Large intestine (tissue), 3 donors: ENCODE measurements around the gene NMRK2. TPM values are rescaled to one million over a fixed set of nuclear protein-coding genes. Genes with fewer than 3 reads are reported as not detected.
"Not testable (repeated sequence)": the region's sequence is repeated elsewhere in the genome, so short reads cannot be mapped to it uniquely, and the experiment has no call there.

Experiments
- DNase-seq, 2 donors: peaks; one replicate each; pipeline versions ENCODE4 v3.0.0 to v3.0.0-alpha.2; 2013
- H3K27ac ChIP-seq: one replicate; pipeline ENCODE4 v1.5.1; 2013; ENCODE audit warnings: low read length
- H3K27me3 ChIP-seq: 2 replicates; pipeline ENCODE4 v1.6.1; 2013; ENCODE audit warnings: low read length; ENCODE audit not compliant: control insufficient read depth, insufficient read depth
- H3K36me3 ChIP-seq: 2 replicates; pipeline ENCODE4 v1.6.1; 2013; ENCODE audit warnings: low read length; ENCODE audit not compliant: control insufficient read depth, insufficient read depth
- H3K4me1 ChIP-seq: one replicate; pipeline ENCODE4 v1.6.1; 2013; ENCODE audit warnings: low read length; ENCODE audit not compliant: control insufficient read depth, insufficient read depth
- H3K4me3 ChIP-seq: one replicate; pipeline ENCODE4 v1.5.1; 2013; ENCODE audit warnings: low read length
- H3K9me3 ChIP-seq: one replicate; pipeline ENCODE4 v1.6.1; 2013; ENCODE audit warnings: mild to moderate bottlenecking, low read depth, low read length, moderate library complexity; ENCODE audit not compliant: control insufficient read depth
- WGBS: methylation state at CpG from one replicate; pipeline ENCODE4 v1.1.5; 2013; ENCODE audit warnings: low lambda C conversion rate; ENCODE audit not compliant: insufficient coverage; 5-methylcytosine and 5-hydroxymethylcytosine counted together
- polyA plus RNA-seq: library from polyadenylated mRNA; unstranded; fragments of 120-200 nt; gene quantifications from one replicate; pipeline ENCODE4 v1.2.1, GENCODE V29; 2013

The NMRK2 gene
- polyA plus RNA-seq, 1 donor, result 0.43 TPM

DNA sequence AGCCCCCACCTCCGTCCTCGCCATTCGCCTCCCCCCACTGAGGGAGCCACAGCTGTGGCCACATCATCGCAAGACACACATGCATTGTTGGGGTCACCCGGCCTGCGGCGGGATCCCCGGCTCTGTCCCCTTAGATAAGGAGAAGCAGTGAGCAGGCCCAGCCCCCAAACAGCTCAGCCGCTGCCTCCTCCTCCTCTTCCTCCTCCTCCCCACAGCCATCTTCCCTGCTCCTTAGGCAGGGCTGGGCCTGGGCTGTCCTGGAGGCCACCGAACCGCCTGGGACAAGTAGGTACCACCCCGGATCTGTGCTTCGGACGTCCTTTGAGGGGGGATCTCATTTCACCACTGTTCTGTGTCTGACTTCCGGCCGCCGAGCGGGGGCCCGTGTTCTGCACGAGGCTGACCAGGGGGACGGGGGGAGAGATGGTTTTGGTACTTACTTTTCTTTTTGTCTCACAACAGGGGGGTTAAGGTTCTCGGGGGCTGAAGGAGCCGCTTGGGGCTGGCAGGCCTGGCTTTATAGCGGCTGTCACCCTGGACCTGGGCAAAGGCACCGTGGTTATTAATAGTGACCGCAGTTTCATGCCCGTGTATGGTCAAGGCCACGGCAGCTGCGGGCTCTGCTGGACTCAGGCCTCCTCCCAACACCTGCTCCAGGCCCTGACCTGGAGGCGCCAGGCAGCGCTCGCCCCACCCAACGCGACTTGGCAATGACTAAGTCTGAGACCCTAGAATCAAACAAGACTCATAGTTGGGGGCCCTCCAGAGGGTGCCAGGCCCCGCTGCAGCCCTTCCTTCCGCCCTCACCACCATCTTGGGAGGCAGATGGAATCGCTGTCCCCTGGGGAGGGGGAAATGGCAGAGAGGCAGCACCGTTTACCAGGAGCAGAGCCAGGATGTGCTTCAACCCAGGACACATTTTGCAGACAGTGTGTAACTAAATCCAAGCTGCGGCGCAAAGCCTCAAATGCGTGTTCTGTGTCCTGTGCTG lies 18.3 kb downstream of the NMRK2 start:
- Histone ChIP-seq H3K27me3 (no peaks in the 10 kb centered on the region), H3K27ac (peak overlapping the region; percentile 17), H3K4me3 (no peak overlapping the region), H3K4me1 (no peaks in the 10 kb centered on the region), H3K9me3 (no peaks in the 10 kb centered on the region), H3K36me3 (peaks cover 5% of the 10 kb centered on the region)
- DNase-seq, result no peak
- WGBS, result no CpG with 5 or more reads among the region's 41 CpGs

DNA sequence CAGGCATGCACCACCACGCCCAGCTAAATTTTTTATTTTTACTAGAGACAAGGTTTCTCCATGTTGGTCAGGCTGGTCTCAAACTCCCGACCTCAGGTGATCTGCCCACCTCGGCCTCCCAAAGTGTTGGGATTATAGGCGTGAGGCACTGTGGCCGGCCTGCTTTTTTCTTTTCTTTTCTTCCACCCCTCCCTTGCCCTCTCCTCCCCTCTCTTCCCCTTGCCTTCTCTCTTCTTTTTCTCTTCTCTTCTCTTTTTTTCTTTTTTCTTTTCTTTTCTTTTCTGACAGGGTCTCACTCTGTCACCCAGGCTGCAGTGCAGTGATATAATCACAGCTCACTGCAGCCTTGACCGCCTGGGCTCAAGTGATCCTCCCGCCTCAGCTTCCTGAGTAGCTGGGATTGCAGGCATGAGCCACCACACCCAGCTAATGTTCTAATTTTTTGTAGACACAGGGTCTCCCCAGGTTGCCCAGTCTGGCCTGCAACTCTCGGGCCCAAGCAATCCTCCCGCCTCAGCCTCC lies 19.9 kb downstream of the NMRK2 start:
- peaks cover 12% of the 10 kb centered on the region for H3K36me3 ChIP-seq
- not testable (repeated sequence) for H3K27me3 ChIP-seq, H3K27ac ChIP-seq, H3K4me3 ChIP-seq, H3K9me3 ChIP-seq, DNase-seq, H3K4me1 ChIP-seq
- WGBS, result 97% methylated on average over 5 of the region's 9 CpGs

DNA sequence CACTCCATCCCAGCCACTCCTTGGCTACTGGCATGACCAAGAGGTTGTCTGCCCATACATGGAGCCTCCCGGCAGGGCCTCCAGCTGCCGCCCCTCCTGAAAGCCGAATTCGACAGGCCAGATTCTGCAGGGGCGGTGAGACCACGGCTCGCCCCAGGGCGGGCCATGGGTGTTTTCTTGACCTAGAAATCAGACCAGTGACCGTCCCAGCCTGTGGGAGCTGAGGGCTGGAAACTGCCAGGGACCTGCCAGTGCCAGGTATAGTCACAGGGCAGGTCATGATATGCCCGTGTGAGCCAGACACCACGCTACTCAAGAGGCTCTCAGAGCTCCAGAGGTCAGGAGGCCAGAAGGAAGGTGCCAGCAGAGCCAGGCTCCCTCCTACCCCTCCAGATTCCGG lies 21.2 kb downstream of the NMRK2 start:
- Histone ChIP-seq H3K36me3 (peaks cover 25% of the 10 kb centered on the region), H3K27me3 (no peaks in the 10 kb centered on the region), H3K4me3 (no peak overlapping the region), H3K27ac (no peak overlapping the region), H3K9me3 (peaks cover 7% of the 10 kb centered on the region), H3K4me1 (no peaks in the 10 kb centered on the region)
- no peak for DNase-seq
- WGBS, result no CpG with 5 or more reads among the region's 12 CpGs

DNA sequence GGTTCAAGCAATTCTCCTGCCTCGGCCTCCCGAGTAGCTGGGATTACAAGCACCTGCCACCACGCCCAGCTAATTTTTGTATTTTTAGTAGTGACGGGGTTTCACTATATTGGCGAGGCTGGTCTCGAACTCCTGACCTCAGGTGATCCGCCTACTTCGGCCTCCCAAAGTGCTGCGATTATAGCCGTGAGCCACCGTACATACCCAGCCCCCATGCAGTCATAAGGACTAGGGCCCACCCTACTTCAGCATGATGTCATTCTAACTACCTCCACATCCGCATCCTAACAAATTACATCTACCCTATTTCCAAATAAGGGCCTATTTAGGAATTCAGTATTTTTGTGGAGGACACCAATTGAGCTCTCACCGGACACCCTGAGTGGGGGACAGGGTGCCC lies 22.4 kb downstream of the NMRK2 start:
- not testable (repeated sequence) for DNase-seq, H3K4me3 ChIP-seq, H3K27ac ChIP-seq, H3K4me1 ChIP-seq, H3K27me3 ChIP-seq
- H3K9me3 ChIP-seq, result peaks cover 11% of the 10 kb centered on the region
- H3K36me3 ChIP-seq, result peaks cover 35% of the 10 kb centered on the region
- WGBS, result no CpG with 5 or more reads among the region's 13 CpGs

DNA sequence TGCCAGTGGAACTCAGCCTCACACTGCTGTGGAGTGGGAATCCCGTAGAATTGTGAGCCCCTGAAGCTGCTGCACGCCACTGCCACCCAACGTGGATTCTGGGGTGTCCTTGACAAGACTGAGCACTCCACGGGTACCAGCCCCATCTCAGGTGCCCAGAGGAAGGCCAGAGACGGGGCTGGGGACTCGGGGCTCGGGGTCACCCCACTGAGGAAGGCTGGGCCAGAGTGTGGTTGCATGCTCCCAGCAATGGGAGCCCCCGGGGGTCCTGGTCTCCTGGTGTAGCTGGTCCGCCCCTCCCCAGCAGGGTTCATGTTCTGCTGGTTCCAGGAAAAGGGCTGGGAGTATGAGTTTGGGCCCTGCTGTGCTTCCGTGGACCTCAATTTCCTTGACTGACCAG lies 22.8 kb downstream of the NMRK2 start:
- DNase-seq, result no peak
- Histone ChIP-seq H3K27me3 (no peaks in the 10 kb centered on the region), H3K36me3 (peaks cover 39% of the 10 kb centered on the region), H3K4me3 (no peak overlapping the region), H3K4me1 (no peaks in the 10 kb centered on the region), H3K27ac (no peak overlapping the region), H3K9me3 (peaks cover 11% of the 10 kb centered on the region)
- no CpG with 5 or more reads among the region's 10 CpGs for WGBS

DNA sequence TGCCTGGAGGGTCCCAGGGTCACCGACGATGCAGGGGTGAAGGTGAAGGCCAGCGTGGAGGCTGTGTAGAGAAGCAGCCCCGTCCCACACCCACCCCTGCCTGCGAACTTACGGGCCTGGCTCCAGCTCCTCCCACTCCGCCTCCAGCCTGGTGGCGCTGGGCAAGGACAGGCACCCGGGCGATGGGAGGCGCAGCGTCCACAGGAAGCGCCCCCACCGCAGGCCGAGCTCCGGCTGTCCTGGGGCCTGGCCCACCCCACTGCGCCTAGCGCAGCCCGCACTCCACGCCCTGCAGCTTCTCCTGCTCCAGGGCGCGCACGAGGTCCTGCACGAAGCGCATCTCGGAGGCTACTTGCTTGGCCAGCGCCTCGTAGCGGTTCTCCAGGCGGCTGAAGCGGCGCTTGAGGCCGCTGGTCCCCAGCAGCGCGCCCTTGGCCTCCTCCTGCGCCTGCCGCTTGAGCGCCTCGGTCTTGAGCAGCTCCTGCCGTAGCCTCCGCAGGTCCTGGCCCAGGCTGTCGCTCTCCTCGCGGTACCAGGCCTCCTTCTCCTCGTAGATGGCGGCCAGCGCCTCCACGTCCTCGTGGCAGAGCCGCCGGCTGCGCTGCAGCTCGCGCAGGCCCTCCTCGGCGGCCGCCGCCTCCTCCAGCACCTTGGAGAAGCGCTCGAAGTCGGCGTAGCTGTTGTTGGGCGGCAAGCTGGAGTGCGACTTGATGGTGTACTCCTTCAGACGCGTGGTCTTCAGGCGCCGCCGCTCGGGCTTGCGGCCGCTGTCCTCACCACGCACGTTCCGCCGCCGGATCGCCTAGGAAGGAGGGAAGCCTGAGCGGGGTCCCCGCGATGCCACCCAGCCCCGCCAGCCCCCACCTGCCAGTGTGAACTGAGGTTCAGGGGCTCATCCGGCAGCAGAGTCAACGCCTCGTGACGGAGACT lies 26.2 kb downstream of the NMRK2 start:
- H3K27me3 ChIP-seq, result no peaks in the 10 kb centered on the region
- H3K4me3 ChIP-seq, result no peak overlapping the region
- no peak for DNase-seq
- peaks cover 69% of the 10 kb centered on the region for H3K36me3 ChIP-seq
- H3K4me1 ChIP-seq, result no peaks in the 10 kb centered on the region
- H3K9me3 ChIP-seq, result peaks cover 11% of the 10 kb centered on the region
- H3K27ac ChIP-seq, result no peak overlapping the region
- no CpG with 5 or more reads among the region's 86 CpGs for WGBS

DNA sequence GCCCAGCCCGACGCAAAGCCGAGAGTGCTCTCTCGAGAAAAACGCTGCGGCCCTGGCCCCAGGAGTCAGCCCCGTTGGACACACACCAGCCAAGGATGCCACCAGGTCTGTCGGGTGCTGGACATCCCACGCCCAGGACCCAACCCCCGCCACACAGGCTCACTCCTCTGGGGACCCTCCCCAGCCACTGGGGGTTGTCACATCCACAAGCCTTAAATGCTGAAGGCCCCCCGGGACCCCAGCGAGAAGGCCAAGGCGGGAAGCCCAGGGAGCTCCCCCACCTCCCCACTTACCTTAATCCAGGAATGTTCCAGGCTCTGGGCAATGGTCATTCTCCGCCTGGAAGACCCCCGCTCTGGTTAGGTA lies 26.9 kb downstream of the NMRK2 start:
- H3K36me3 ChIP-seq, result peaks cover 74% of the 10 kb centered on the region

DNA sequence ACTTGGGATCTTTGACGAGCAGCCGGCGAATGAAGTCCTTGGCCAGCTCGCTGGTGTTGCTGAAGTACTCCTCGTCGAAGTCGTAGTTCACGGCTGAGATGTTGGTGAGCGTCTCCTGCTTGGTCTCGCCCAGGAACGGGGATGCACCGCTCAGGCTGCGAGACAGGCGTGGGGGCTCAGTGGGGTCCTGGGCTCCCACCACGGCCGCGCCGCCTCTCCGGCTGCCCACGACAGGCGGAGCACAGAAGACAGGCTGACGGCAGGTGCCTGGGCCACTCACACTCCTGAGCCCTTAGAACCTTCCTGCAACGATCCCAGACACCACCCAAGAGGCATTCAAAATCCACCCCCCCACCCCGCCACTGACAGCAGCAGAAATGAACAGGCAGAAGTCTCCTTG lies 28.1 kb downstream of the NMRK2 start:
- WGBS, result no CpG with 5 or more reads among the region's 24 CpGs
- Histone ChIP-seq H3K4me1 (peaks cover 4% of the 10 kb centered on the region), H3K27me3 (no peaks in the 10 kb centered on the region), H3K4me3 (no peak overlapping the region), H3K9me3 (peaks cover 11% of the 10 kb centered on the region), H3K27ac (no peak overlapping the region), H3K36me3 (peaks cover 79% of the 10 kb centered on the region)
- no peak for DNase-seq

More for the DNA sequence above, 26.9 kb downstream of the NMRK2 start:
- Histone ChIP-seq H3K27me3 (no peaks in the 10 kb centered on the region), H3K4me1 (no peaks in the 10 kb centered on the region), H3K27ac (no peak overlapping the region), H3K9me3 (peaks cover 11% of the 10 kb centered on the region), H3K4me3 (no peak overlapping the region)
- no peak for DNase-seq
- no CpG with 5 or more reads among the region's 15 CpGs for WGBS

DNA sequence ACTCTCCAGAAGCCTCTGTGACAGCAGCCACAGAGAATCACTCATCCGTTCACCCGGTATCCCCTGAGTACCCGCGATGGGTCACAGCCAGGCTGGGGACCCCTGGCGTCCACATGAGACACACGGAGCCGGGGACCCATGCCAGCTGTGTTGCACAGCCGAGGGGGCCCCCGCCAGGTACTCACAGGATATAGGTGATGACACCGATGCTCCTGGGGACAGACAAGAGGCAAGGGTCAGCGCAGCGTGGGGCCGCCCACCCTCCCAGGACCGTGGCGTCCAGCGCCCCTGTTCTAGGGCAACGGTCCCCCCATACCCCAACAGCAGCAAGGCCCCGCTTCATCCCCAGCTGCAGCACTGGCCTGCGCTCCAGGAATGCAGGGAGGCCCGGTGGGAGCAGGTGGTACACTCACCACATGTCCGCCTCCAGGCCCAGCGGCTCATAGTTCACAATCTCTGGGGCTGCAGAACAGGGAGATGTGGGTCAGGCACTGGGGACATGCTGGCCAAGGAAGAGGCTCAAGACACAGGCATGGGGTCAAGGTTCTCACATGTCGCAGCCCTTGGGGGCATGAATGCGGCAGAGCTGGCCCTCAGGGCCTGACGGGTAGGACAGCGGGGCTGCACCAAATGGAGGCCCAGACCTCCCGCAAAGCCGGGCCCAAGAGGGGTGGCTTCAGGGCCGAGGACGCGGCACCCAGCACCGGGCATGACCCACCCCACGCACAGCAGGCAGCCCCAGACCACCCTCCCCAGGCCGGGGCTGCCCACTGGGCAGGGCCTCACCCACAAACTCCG lies 30.8 kb downstream of the NMRK2 start:
- no CpG with 5 or more reads among the region's 35 CpGs for WGBS
- Histone ChIP-seq H3K36me3 (peaks cover 81% of the 10 kb centered on the region), H3K4me1 (peaks cover 23% of the 10 kb centered on the region), H3K27ac (no peak overlapping the region), H3K9me3 (peaks cover 7% of the 10 kb centered on the region), H3K4me3 (no peak overlapping the region), H3K27me3 (no peaks in the 10 kb centered on the region)
- DNase-seq, result no peak
